ENCODE measurements around the gene MTRF1L. TPM values are rescaled to one million over a fixed set of nuclear protein-coding genes. Genes with fewer than 3 reads are reported as not detected.

Gene MTRF1L
- total RNA-seq, 1 donor from 2014 or later: 31.4 TPM

- H3K4me1 Mint-ChIP-seq (ENCODE audit: low read depth, unreplicated experiment): peaks cover 32% of the 10 kb centered on the region
Observed at GRCh38 chr6:152981219-152981618, 21.3 kb downstream of the MTRF1L start.

DNA sequence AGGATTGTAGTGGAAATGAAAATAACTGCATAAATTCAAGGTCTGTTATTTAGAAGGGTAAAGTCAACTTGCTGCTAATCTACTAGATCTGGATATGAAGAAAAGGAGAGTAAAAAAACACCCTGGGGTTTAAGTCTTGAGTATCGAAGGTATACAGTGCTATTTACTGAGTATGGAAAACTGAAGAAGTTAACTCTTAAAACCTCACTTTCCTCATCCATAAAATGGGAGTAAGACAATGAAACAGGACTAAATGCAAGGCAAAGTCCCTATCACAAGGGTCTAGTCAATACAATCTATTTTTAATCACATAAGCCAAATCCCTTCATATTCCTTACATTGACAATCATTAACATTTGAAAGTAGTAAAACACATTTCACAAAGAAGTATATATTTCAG, 21.9 kb downstream of the MTRF1L start:
- TF ChIP-seq CTCF (IDR thresholded peaks at IDR 0.05; ENCODE audit: partially characterized antibody, unreplicated experiment): no peak
- peaks cover 32% of the 10 kb centered on the region for H3K4me1 Mint-ChIP-seq (ENCODE audit: low read depth, unreplicated experiment)
- no peaks in the 10 kb centered on the region for H3K36me3 Mint-ChIP-seq (ENCODE audit: unreplicated experiment)
- DNase-seq: no peak
- peaks cover 5% of the 10 kb centered on the region for H3K27me3 Mint-ChIP-seq (ENCODE audit: unreplicated experiment)
- peaks cover 6% of the 10 kb centered on the region for H3K9me3 Mint-ChIP-seq (ENCODE audit: unreplicated experiment)
- peak overlapping the region; percentile 41 for H3K4me3 Mint-ChIP-seq (ENCODE audit: unreplicated experiment)
- H3K27ac Mint-ChIP-seq (ENCODE audit: unreplicated experiment): peak overlapping the region; percentile 0

More at GRCh38 chr6:152981219-152981618, 21.3 kb downstream of the MTRF1L start:
- peaks cover 5% of the 10 kb centered on the region for H3K27me3 Mint-ChIP-seq (ENCODE audit: unreplicated experiment)
- peaks cover 6% of the 10 kb centered on the region for H3K9me3 Mint-ChIP-seq (ENCODE audit: unreplicated experiment)
- H3K36me3 Mint-ChIP-seq (ENCODE audit: unreplicated experiment): no peaks in the 10 kb centered on the region
- no peak for TF ChIP-seq CTCF (IDR thresholded peaks at IDR 0.05; ENCODE audit: partially characterized antibody, unreplicated experiment)
- DNase-seq: no peak
- H3K27ac Mint-ChIP-seq (ENCODE audit: unreplicated experiment): no peak overlapping the region
- H3K4me3 Mint-ChIP-seq (ENCODE audit: unreplicated experiment): peak overlapping the region; percentile 41

DNA sequence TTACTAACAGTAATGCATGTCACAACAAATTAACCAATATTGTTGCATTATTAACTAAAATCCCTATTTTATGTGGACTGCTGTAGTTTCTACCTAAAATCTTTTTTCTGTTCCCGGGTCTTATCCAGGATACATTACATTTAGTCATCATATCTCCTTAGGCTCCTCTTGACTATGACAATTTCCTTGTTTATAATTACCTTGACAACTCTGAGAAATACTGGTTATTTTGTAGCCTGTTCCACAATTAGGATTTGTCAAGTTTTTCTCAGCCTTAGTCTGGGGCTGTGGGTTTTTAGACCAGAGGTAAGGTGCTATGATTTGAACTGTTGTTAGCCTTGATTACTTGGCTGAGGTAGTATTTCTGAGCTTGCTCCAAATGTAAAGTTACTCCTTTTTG, 23.4 kb downstream of the MTRF1L start:
- DNase-seq: no peak
- Mint-ChIP-seq H3K9me3 (ENCODE audit: unreplicated experiment) (peaks cover 3% of the 10 kb centered on the region), H3K27ac (ENCODE audit: unreplicated experiment) (no peak overlapping the region), H3K27me3 (ENCODE audit: unreplicated experiment) (peaks cover 1% of the 10 kb centered on the region), H3K4me3 (ENCODE audit: unreplicated experiment) (no peak overlapping the region), H3K36me3 (ENCODE audit: unreplicated experiment) (no peaks in the 10 kb centered on the region), H3K4me1 (ENCODE audit: low read depth, unreplicated experiment) (peaks cover 27% of the 10 kb centered on the region)
- TF ChIP-seq CTCF (IDR thresholded peaks at IDR 0.05; ENCODE audit: partially characterized antibody, unreplicated experiment): no peak

DNA sequence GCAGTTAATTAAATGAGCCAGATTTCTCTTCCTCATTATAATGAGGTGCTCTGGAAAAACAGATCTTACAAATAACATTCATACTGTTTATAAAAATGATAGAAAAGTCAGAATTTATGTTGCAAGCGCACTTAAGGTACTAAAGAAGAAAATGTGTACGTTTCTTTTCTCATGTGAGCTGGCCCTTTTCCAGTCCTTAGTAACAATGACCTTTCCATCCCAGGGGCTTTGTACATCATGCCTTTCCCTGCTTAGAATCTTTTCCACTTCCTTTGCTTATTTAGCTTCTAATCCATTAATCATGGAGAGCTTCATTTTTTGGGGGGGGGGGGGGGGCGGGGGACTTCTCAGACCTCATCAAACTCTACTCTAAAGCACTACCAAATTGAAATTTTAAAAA, 24.5 kb downstream of the MTRF1L start:
- no peak for DNase-seq
- H3K4me3 Mint-ChIP-seq (ENCODE audit: unreplicated experiment): peak overlapping the region; percentile 38
- H3K9me3 Mint-ChIP-seq (ENCODE audit: unreplicated experiment): peaks cover 3% of the 10 kb centered on the region
- peaks cover 27% of the 10 kb centered on the region for H3K4me1 Mint-ChIP-seq (ENCODE audit: low read depth, unreplicated experiment)
- H3K27ac Mint-ChIP-seq (ENCODE audit: unreplicated experiment): no peak overlapping the region
- no peaks in the 10 kb centered on the region for H3K36me3 Mint-ChIP-seq (ENCODE audit: unreplicated experiment)
- H3K27me3 Mint-ChIP-seq (ENCODE audit: unreplicated experiment): no peaks in the 10 kb centered on the region
- TF ChIP-seq CTCF (IDR thresholded peaks at IDR 0.05; ENCODE audit: partially characterized antibody, unreplicated experiment): no peak

- no peaks in the 10 kb centered on the region for H3K27me3 Mint-ChIP-seq (ENCODE audit: unreplicated experiment)
- no peak overlapping the region for H3K27ac Mint-ChIP-seq (ENCODE audit: unreplicated experiment)
- peak overlapping the region; percentile 38 for H3K4me3 Mint-ChIP-seq (ENCODE audit: unreplicated experiment)
- no peaks in the 10 kb centered on the region for H3K36me3 Mint-ChIP-seq (ENCODE audit: unreplicated experiment)
- peaks cover 27% of the 10 kb centered on the region for H3K4me1 Mint-ChIP-seq (ENCODE audit: low read depth, unreplicated experiment)
- DNase-seq: no peak
- H3K9me3 Mint-ChIP-seq (ENCODE audit: unreplicated experiment): peaks cover 3% of the 10 kb centered on the region
- TF ChIP-seq CTCF (IDR thresholded peaks at IDR 0.05; ENCODE audit: partially characterized antibody, unreplicated experiment): no peak
Observed at GRCh38 chr6:152977556-152977955, 25.0 kb downstream of the MTRF1L start.

All from glutamatergic neuron (in vitro differentiated cells).